ENCODE results near the gene UBL4A.

Gene UBL4A

DNA sequence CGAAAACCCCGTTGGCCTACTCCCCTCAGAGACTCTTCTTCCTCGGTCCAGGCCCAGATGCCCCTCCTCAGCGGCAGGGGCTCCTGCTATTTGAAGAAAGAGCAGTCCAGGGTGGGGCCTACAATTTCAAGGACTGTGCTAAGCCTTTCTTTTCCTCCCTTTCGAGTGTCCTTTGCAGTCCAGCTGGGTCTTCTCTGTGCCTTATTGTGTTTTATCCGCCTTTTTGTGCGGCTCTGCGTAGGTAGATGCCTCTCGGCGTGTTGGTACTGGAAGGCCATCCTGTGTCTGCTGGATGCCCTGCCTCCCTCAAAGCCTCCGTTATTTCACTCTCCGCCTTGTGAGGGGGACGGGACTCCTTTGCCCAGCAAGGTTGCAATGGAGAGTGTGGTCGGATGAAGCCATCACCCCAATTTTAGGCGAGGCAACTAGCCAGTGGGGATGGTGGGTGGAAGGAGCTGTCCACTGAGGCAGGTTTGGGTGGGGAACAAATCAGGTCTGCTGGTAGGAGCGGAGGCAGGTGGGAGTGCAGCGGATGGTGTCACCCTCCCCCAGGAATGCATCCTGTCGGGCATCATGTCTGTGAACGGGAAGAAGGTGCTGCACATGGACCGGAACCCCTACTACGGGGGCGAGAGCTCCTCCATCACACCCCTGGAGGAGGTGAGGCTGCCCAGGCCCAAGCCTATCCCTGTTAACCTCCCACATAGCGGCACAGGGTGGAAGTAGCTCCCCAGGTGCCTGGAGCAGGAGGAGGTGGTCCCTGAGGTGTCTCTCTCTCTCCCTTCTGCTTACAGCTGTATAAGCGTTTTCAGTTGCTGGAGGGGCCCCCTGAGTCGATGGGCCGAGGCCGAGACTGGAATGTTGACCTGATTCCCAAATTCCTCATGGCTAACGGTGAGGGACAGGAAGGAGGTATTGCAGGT lies 48.2 kb downstream of the UBL4A start:
- DNase-seq (ENCODE audit: low spot score): no peak

DNA sequence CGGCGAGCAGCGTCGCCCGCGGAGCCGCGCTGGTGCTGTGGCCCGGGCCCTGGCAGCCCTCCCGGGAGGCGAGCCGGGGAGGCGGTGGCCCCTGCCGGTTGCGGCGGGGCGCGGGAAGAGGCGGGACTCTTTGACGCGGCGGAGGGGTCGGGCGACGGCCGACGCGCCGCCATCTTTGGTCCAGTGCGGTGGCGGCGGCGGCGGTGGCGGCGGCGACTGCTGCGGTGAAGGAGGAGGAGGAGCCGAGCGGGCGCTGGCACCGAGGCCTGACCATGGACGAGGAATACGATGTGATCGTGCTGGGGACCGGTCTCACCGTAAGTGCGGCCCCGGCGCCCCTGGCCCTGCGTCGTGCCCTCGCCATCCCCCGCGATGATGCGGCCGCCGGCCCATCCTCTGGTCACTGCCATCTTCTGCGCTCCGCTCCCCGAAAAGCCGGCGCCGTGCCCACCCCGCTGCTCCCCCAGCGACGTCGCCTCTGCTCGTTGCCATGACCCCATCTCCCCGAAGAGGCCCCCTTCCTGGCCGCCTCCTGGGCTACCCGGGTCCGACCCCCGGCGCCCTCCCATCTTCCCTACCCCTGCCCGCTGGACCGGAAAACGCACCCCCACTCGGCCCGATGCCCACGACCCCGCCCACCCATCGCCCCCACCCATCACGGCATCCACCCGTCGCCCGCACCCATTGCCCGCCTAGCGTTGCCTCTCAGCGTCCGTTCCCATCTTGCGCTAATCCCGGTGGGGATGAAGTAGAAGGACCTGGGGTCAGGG lies 49.2 kb downstream of the UBL4A start, which contains the start of gene GDI1:
Gene GDI1 (plus strand): TSS at position 172 of the 770 bp plus-strand sequence. CDS start 101 bp downstream, at position 273.
- DNase-seq (ENCODE audit: low spot score): no peak

DNA sequence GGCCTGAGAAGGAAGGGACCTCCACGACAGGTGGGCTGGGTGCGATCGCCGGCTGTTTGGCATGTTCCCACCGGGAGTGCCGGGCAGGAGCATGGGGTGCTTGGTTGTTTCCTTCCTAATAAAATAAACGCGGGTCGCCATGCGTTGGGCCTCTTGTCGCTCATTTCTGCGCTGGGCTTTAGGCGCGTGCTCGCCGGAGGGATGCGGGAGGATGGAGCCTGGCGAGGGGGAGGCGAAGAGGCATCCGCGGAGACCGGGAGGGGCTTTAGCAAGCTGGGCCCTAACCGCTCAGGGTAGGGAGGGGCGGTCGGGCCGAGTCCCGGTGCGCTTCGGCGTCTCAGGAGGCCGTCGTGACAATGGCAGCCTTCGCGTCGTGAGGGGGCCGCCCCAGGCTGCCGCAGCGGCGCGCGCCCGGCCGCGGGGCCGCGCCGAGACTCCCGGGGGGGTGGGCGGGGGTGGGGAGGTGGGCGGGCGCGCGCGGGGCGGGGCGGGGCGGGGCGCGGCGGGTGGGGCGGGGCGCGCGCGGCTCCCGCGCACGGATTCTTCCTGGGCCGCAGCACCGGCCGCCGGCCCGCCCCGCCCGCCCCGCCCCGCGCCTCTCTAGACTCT lies 49.9 kb downstream of the UBL4A start:
- no peak for DNase-seq (ENCODE audit: low spot score)

DNA sequence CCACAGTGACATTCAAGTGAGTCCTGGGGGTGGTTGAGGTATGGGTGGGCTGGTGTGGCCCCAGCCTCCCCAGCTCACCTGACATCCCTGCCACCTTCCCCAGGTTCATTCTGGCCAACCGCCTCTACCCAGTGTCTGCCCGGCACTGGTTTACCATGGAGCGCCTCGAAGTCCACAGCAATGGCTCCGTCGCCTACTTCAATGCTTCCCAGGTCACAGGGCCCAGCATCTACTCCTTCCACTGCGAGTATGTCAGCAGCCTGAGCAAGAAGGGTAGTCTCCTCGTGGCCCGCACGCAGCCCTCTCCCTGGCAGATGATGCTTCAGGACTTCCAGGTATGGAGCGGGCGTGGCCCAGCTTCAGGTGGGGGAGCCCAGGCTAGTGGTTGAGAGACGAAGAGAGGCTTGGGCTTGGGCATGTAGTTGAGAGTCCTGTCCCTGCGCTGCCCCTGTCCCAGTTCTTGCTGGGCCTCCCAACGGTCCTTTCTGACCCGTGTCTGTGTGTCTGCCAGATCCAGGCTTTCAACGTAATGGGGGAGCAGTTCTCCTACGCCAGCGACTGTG lies 51.2 kb downstream of the UBL4A start:
- no peak for DNase-seq (ENCODE audit: low spot score)

DNA sequence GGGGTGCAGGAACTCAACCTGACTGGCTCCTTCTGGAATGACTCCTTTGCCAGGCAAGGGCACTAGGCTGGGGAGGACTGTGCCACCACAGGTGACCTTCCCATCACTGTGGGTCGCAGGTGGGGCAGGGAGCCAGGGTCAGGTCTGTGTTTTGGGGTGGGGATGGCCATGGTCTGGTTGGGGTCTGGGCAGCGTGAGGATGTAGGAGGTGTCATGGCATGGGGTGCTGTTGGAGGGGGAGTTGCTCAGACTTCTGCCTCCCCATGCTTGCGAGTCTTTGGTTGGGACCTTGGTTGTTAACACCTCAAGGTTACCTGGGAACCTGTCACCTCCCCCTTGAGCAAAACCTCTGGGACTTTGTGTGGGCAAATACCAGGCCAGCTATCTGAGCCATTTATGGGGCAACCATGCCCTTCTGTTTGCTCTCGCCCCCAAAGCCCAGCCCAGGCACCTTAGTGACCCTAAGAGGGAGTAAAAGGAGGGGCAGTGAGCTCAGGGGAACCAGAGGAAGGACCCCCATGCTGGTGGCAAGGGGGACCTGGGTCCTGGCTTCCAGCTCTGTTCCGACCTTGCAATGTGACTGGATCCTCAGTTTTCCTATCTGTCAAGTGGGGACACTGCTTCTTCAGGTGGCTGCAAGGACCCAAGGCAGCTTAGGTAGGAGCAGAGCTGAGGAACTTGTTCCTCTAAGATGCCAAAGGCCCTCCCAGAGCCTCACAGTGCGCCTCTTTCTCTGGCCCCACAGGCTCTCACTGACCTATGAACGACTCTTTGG lies 51.8 kb downstream of the UBL4A start:
- no peak for DNase-seq (ENCODE audit: low spot score)
